T-helper 2 cell treated with Interferon-gamma antibody and Interleukin-4, amounts not matched to agents 5 μg/mL and 100 μg/mL, for 36 hours (primary cell): ENCODE data around the gene MTFR2.
A peak's percentile ranks its signal among the peaks of the same experiment; 100 is the strongest.

Experiments used
- DNase-seq: peaks from one replicate; pipeline ENCODE4 v3.0.0; 2021; ENCODE audit warnings: low spot score
- H3K27ac Mint-ChIP-seq: one replicate; pipeline ENCODE4 v1.8.0; 2021; ENCODE audit warnings: mild to moderate bottlenecking, mixed read lengths
- H3K27me3 Mint-ChIP-seq: one replicate; pipeline ENCODE4 v1.8.0; 2021; ENCODE audit warnings: low read depth, mixed read lengths
- H3K36me3 Mint-ChIP-seq: one replicate; pipeline ENCODE4 v1.8.0; 2021; ENCODE audit warnings: low read depth, mixed read lengths
- H3K4me1 Mint-ChIP-seq: one replicate; pipeline ENCODE4 v1.8.0; 2021; ENCODE audit warnings: low read depth, mixed read lengths
- H3K4me3 Mint-ChIP-seq: one replicate; pipeline ENCODE4 v1.8.0; 2022; ENCODE audit warnings: mild to moderate bottlenecking, moderate library complexity, mixed read lengths
- H3K9me3 Mint-ChIP-seq: one replicate; pipeline ENCODE4 v1.8.0; 2021; ENCODE audit warnings: mixed read lengths

MTFR2 gene

DNA sequence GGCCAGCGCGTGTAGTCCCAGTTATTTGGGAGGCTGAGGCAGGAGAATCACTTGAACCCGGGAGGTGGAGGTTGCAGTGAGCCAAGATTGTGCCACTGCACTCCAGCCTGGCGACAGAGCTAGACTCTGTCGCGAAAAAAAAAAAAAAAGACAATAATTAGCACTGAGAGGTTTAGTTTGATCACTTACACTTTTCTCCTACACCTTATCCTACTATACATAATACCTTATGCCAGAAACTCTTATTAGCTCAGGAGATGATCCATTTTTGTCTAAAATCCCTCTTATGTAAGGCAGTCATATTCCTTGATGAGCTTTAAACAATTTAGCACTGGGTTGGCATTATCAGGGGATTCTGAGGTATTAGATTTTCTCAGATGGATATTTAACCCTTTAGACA lies 3.6 kb upstream of the MTFR2 start:
- Mint-ChIP-seq H3K27me3 (no peaks in the 10 kb centered on the region), H3K4me3 (no peak overlapping the region), H3K36me3 (peaks cover 28% of the 10 kb centered on the region), H3K9me3 (no peaks in the 10 kb centered on the region), H3K4me1 (peaks cover 28% of the 10 kb centered on the region), H3K27ac (no peak overlapping the region)
- DNase-seq, result no peak

DNA sequence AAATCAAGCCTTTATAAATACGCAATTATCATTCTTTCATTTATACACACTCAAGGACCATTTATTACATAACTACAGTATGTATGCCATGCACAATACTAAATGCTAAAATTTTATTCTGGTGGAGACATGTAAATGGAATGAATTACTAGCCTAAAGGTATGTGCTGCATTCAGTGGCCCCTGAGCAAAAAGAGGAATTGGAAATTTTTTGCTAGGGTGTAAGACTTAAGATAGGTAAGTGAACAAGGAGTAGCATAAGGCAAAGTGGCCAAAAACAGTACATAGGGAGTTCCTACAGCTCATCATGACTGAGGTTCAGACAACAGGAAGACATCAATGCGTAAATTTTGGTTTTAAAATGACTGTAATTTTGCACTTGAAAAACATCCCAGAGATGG lies 2.3 kb upstream of the MTFR2 start:
- no peak overlapping the region for H3K27ac Mint-ChIP-seq
- no peak overlapping the region for H3K4me3 Mint-ChIP-seq
- peaks cover 41% of the 10 kb centered on the region for H3K4me1 Mint-ChIP-seq
- peaks cover 34% of the 10 kb centered on the region for H3K36me3 Mint-ChIP-seq
- no peak for DNase-seq
- H3K27me3 Mint-ChIP-seq, result no peaks in the 10 kb centered on the region
- H3K9me3 Mint-ChIP-seq, result no peaks in the 10 kb centered on the region

- Mint-ChIP-seq H3K9me3 (no peaks in the 10 kb centered on the region), H3K4me1 (peaks cover 47% of the 10 kb centered on the region), H3K27ac (peak overlapping the region; percentile 95), H3K36me3 (peaks cover 38% of the 10 kb centered on the region), H3K27me3 (no peaks in the 10 kb centered on the region), H3K4me3 (peak overlapping the region; percentile 99)
- no peak for DNase-seq
Observed at GRCh38 chr6:136251394-136251793, 1.3 kb upstream of the MTFR2 start.

- H3K36me3 Mint-ChIP-seq, result peaks cover 38% of the 10 kb centered on the region
- DNase-seq, result no peak
- H3K4me1 Mint-ChIP-seq, result peaks cover 47% of the 10 kb centered on the region
- H3K9me3 Mint-ChIP-seq, result no peaks in the 10 kb centered on the region
- peak overlapping the region; percentile 99 for H3K4me3 Mint-ChIP-seq
- H3K27ac Mint-ChIP-seq, result peak overlapping the region; percentile 95
- no peaks in the 10 kb centered on the region for H3K27me3 Mint-ChIP-seq
Observed at GRCh38 chr6:136250686-136251008, 536 bp upstream of the MTFR2 start.

DNA sequence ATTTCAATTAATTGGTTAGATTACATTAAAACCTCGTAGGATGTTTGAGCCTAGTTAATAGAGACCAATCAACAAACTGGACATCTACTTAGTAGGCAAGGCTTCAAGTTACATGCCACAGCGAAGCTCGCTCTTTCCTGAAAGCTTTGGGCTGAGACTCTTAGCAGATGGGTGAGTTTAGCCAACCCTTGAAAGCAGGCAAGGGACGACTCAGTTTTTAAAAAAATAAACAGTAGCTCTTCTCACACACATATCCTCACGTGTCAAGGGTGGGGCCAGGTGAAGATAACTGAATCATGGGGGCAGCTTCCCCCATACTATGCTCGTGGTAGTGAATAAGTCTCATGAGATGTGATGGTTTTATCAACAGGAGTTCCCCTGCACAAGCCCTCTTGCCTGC lies 775 bp downstream of the MTFR2 start:
- H3K4me3 Mint-ChIP-seq, result peak overlapping the region; percentile 99
- no peak for DNase-seq
- no peaks in the 10 kb centered on the region for H3K9me3 Mint-ChIP-seq
- no peaks in the 10 kb centered on the region for H3K27me3 Mint-ChIP-seq
- H3K36me3 Mint-ChIP-seq, result peaks cover 40% of the 10 kb centered on the region
- H3K4me1 Mint-ChIP-seq, result peaks cover 41% of the 10 kb centered on the region
- H3K27ac Mint-ChIP-seq, result peak overlapping the region; percentile 95

DNA sequence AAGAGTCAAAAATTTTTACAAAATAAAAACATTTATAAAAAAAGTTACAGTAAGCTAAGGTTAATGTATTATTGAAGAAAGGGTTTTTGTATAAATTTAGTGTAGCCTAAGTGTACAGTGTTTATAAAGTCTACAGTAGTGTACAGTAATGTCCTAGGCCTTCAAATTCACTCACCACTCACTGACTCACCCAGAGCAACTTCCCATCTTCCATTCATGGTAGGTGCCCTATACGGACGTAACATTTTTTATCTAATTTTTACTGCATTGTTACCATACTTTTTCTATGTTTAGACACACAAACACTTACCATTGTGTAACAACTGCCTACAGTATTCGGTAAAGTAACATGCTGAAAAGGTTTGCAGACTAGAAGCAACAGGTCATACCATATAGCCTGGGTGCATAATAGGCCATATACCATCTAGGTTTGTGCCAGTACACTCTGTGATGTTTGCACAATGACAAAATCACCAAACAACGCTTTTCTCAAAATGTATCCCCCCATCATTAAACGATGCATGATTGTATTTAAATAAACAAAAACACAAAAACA lies 6.0 kb downstream of the MTFR2 start:
- no peak for DNase-seq
- H3K9me3 Mint-ChIP-seq, result no peaks in the 10 kb centered on the region
- peaks cover 24% of the 10 kb centered on the region for H3K4me1 Mint-ChIP-seq
- no peak overlapping the region for H3K27ac Mint-ChIP-seq
- no peaks in the 10 kb centered on the region for H3K27me3 Mint-ChIP-seq
- peaks cover 59% of the 10 kb centered on the region for H3K36me3 Mint-ChIP-seq
- no peak overlapping the region for H3K4me3 Mint-ChIP-seq

DNA sequence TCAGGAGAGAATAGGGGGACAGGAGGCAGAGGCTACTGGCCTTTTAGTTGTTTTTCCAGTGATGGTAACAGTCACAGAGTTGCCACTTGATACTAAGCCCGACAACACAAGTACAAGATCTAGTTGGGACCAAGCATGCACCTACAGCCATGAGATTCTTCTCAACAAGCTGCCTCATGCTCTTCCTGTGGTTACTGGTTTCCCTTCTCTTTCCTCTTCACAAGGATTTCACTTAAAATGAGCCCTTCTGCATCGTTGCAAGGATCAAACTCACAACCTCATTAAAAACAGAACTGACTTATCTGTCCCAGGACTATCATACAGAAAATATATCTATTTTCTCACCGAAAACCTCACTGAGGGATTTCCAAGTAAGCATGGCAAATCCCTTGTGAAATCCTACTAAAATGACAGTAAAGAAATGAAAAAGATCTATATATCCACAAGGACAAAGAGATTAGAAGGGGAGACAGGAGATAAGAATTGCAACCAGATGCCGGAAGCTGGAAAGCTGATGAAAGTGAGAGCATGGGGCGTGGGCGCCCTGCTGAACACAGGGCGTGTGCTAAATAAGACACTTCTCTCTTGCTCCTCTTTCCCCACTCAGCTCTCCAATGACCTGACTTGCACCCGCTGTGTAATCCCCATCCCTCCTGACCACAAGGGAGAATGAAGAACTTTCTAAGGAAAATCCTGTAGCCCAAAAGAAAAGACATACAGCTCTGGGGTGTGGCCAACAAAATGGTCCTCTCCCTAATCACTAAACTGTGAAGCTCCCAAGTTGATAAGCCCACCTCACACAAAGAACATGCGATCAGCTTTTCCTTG lies 13.4 kb downstream of the MTFR2 start:
- Mint-ChIP-seq H3K27ac (peak overlapping the region; percentile 70), H3K4me3 (peak overlapping the region; percentile 26), H3K4me1 (peaks cover 17% of the 10 kb centered on the region), H3K36me3 (peaks cover 58% of the 10 kb centered on the region), H3K9me3 (no peaks in the 10 kb centered on the region), H3K27me3 (no peaks in the 10 kb centered on the region)
- no peak for DNase-seq

DNA sequence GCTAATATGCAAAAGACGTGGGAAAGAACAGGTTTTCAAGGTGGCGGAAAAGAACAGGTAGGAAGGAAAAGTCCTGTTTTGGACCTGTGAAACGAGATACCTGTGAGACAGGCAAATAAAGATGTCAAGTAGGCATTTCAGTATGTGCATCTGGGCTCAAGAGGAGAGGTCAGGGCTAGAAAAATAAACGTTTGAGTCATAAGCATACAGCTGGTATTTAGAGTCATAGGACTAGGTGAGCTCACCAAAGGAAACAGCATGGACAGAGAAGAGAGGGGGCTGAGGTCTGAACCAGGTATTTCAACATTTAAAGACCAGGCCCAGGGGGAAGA lies 14.9 kb downstream of the MTFR2 start:
- H3K4me3 Mint-ChIP-seq, result no peak overlapping the region
- peaks cover 17% of the 10 kb centered on the region for H3K4me1 Mint-ChIP-seq
- peaks cover 58% of the 10 kb centered on the region for H3K36me3 Mint-ChIP-seq
- H3K27ac Mint-ChIP-seq, result peak overlapping the region; percentile 37
- no peaks in the 10 kb centered on the region for H3K27me3 Mint-ChIP-seq
- H3K9me3 Mint-ChIP-seq, result no peaks in the 10 kb centered on the region
- no peak for DNase-seq

DNA sequence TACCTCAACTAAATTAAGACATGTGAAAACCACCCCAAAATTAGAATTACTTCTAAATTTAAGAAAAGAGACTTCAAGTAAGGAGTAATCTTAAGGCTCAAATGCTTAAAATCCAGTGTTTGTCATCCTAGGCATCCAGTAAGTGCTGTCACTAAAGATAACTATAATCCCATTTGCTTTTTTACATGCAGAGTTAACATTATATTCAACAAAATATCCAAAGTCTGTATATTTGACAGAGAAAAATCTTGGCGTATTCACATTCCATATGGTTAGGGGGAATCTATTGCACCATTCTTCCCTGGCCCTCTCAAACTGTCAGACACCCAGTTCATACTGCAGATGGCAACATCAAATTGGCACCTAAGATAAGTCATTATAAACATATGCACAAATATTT lies 17.4 kb downstream of the MTFR2 start:
- no peak overlapping the region for H3K4me3 Mint-ChIP-seq
- H3K36me3 Mint-ChIP-seq, result peaks cover 45% of the 10 kb centered on the region
- DNase-seq, result no peak
- no peak overlapping the region for H3K27ac Mint-ChIP-seq
- H3K4me1 Mint-ChIP-seq, result peaks cover 16% of the 10 kb centered on the region
- H3K27me3 Mint-ChIP-seq, result no peaks in the 10 kb centered on the region
- H3K9me3 Mint-ChIP-seq, result no peaks in the 10 kb centered on the region

- Mint-ChIP-seq H3K27me3 (no peaks in the 10 kb centered on the region), H3K4me3 (no peak overlapping the region)
Observed at GRCh38 chr6:136230219-136230853, 19.8 kb downstream of the MTFR2 start.

DNA sequence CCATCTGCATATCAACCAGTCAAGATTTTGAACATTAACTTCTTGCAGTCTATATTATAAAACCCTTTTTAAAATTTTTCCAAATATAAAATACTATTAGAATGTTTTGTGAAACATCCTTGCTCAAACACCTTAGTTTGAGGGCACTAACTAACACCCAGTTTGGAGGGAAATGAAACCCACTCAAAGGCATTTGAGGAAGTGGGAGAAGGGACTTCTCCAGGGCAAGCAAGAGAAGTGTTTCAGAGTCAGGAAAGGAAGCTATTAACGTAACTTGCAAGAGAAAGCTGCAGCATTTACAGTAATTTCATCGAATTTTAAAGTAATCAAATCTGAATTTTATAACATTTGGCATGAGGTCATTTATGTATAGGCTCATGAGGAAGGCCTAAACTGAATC lies 21.3 kb downstream of the MTFR2 start:
- Mint-ChIP-seq H3K4me1 (peaks cover 13% of the 10 kb centered on the region), H3K4me3 (no peak overlapping the region), H3K36me3 (peaks cover 20% of the 10 kb centered on the region), H3K9me3 (peaks cover 4% of the 10 kb centered on the region), H3K27me3 (no peaks in the 10 kb centered on the region), H3K27ac (no peak overlapping the region)
- no peak for DNase-seq

More at GRCh38 chr6:136230219-136230853, 19.8 kb downstream of the MTFR2 start:
- no peaks in the 10 kb centered on the region for H3K9me3 Mint-ChIP-seq
- H3K27ac Mint-ChIP-seq, result peak overlapping the region; percentile 65
- DNase-seq, result no peak
- H3K4me1 Mint-ChIP-seq, result peaks cover 14% of the 10 kb centered on the region
- peaks cover 29% of the 10 kb centered on the region for H3K36me3 Mint-ChIP-seq

GRCh38 chr6:136226674-136227377 lies 23.3 kb downstream of the MTFR2 start:
- peaks cover 6% of the 10 kb centered on the region for H3K9me3 Mint-ChIP-seq
- H3K27ac Mint-ChIP-seq, result peak overlapping the region; percentile 38
- peaks cover 13% of the 10 kb centered on the region for H3K4me1 Mint-ChIP-seq
- DNase-seq, result no peak
- no peaks in the 10 kb centered on the region for H3K27me3 Mint-ChIP-seq
- H3K36me3 Mint-ChIP-seq, result peaks cover 18% of the 10 kb centered on the region
- peak overlapping the region; percentile 65 for H3K4me3 Mint-ChIP-seq

GRCh38 chr6:136226027-136226673 lies 24.0 kb downstream of the MTFR2 start:
- peak; percentile 40 for DNase-seq
- Mint-ChIP-seq H3K4me3 (peak overlapping the region; percentile 65), H3K36me3 (peaks cover 16% of the 10 kb centered on the region), H3K27ac (peak overlapping the region; percentile 38), H3K27me3 (no peaks in the 10 kb centered on the region), H3K4me1 (peaks cover 13% of the 10 kb centered on the region), H3K9me3 (peaks cover 9% of the 10 kb centered on the region)

- H3K4me3 Mint-ChIP-seq, result no peak overlapping the region
- H3K4me1 Mint-ChIP-seq, result peaks cover 13% of the 10 kb centered on the region
- DNase-seq, result peak; percentile 23
Observed at GRCh38 chr6:136225496-136225895, 24.6 kb downstream of the MTFR2 start.

More at GRCh38 chr6:136225496-136225895, 24.6 kb downstream of the MTFR2 start:
- peaks cover 9% of the 10 kb centered on the region for H3K9me3 Mint-ChIP-seq
- H3K27me3 Mint-ChIP-seq, result no peaks in the 10 kb centered on the region
- H3K27ac Mint-ChIP-seq, result no peak overlapping the region
- H3K36me3 Mint-ChIP-seq, result peaks cover 11% of the 10 kb centered on the region
